ENCODE data around the gene ZSCAN20.
"Not testable (repeated sequence)": the region's sequence is repeated elsewhere in the genome, so short reads cannot be mapped to it uniquely, and the experiment has no call there.

DNA sequence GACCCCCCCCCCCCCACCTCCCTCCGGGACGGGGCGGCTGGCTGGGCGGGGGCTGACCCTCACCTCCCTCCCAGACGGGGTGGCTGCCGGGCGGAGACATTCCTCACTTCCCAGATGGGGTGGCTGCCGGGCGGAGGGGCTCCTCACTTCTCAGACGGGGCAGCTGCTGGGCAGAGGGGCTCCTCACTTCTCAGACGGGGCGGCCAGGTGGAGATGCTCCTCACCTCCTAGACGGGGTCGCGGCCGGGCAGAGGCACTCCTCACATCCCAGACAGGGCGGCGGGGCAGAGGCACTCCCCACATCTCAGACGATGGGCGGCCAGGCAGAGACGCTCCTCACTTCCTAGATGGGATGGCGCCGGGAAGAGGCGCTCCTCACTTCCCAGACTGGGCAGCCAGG is 36.8 kb downstream of the ZSCAN20 start:
- not testable (repeated sequence) for TF ChIP-seq ZBTB17 (CRISPR knock-in tag; IDR thresholded peaks at IDR 0.05); MAFF (IDR thresholded peaks at IDR 0.05; ENCODE audit: low read length); ESRRA (IDR thresholded peaks at IDR 0.05; ENCODE audit: borderline replicate concordance, low read depth); POLR2AphosphoS5 (IDR thresholded peaks at IDR 0.05; ENCODE audit: control insufficient read depth, insufficient read depth, low read depth, low read length)

Measured in K562 (cell line).